ENCODE results near the gene TMOD2. TPM values are rescaled to one million over a fixed set of nuclear protein-coding genes. Genes with fewer than 3 reads are reported as not detected.
A peak's percentile ranks its signal among the peaks of the same experiment; 100 is the strongest.

TMOD2 gene
- total RNA-seq, 4 donors from 2014 or later: 41.6 to 113 (median 54.7) TPM

DNA sequence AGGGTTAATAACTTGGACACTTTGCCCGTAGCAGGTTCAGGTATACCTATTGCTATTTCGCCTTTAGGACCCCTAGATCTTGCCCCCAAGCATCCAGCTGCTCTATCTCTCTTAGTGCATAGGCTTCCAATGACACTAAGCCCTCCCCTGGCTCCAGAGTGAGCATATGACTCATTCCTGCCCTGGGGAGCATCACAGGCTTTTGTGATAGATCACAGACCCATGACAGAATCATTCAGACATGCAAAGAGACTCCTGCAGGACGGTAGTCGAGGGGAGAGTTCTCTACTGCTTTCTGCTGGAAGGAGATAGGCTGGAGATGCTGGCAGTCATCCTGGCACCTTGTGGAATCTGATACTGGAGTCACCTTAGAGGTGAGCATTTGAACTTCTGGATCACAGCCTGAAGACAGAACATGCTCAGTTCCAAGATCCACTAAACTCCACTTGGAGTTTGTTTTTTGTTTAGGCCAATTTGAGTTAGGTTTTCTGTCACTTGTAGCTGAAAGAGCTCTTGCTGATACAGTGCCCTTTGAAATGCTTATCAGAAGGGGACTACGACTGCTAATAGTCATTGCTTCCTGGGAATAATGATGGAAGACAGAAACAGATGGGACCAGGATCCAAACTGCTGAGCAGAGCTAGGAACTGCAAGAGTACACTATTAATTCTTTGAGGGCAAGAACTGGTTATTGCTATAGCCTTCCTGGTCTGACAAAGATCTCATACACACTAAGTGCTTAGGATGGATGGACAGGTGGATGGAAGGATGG is 24.9 kb upstream of the TMOD2 start:
- Histone ChIP-seq H3K4me1 (peaks cover 0 to 39% (median 14%) of the 10 kb centered on the region in 4 donors), H3K36me3 (peaks cover 0 to 2% (median 0%) of the 10 kb centered on the region in 3 donors), H3K27ac (no peak overlapping the region), H3K9me3 (no peaks in the 10 kb centered on the region), H3K27me3 (no peaks in the 10 kb centered on the region), H3K4me3 (no peak overlapping the region)
- WGBS, 2 donors: 33 to 34% methylated on average over 5 of the region's 5 CpGs
- DNase-seq (ENCODE audit: low spot score in 2 of 2): no peak
- TF ChIP-seq, protein P1, sequence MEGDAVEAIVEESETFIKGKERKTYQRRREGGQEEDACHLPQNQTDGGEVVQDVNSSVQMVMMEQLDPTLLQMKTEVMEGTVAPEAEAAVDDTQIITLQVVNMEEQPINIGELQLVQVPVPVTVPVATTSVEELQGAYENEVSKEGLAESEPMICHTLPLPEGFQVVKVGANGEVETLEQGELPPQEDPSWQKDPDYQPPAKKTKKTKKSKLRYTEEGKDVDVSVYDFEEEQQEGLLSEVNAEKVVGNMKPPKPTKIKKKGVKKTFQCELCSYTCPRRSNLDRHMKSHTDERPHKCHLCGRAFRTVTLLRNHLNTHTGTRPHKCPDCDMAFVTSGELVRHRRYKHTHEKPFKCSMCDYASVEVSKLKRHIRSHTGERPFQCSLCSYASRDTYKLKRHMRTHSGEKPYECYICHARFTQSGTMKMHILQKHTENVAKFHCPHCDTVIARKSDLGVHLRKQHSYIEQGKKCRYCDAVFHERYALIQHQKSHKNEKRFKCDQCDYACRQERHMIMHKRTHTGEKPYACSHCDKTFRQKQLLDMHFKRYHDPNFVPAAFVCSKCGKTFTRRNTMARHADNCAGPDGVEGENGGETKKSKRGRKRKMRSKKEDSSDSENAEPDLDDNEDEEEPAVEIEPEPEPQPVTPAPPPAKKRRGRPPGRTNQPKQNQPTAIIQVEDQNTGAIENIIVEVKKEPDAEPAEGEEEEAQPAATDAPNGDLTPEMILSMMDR (IDR thresholded peaks at IDR 0.05): no peak
- TF ChIP-seq POLR2A (IDR thresholded peaks at IDR 0.05): no peak
- no peak for TF ChIP-seq EP300 (IDR thresholded peaks at IDR 0.05)

DNA sequence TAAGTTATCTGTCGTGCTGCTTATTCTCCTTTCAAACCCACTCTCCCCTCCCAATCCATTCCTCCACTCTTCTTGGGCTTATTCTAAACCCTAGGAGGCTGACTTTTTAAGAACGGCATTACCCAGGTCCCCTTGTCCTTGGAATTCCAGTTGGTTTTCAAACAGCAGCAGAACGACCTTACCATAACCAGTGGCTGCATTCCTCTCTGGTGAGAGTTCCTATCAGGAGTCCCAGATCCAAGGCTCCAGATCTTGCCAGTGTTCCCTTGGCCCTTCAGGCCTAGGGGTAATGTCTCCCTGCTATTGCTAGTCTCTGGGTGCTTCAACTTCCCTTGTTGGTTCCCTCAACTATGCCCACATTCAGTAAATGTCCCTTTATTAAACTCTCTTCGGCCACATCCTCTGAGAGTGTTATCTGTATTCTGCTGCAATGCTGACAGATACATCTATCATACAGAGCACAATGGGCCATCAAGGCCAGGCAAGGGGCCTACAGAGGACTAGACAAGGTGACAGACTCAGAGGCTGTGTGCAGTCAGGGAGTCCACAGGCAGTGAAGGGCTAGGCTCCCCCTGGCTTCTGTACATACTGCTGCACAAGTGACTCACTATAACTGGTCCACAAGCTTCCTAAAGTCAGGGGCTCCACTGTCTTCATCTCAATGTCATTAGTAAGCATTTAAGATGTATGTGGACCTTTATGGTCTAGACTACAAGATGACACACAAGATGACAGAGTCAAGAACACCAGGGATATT is 24.1 kb upstream of the TMOD2 start:
- Histone ChIP-seq H3K36me3 (no peaks in the 10 kb centered on the region), H3K4me3 (no peak overlapping the region), H3K27ac (no peak overlapping the region), H3K4me1 (peaks cover 2 to 44% (median 23%) of the 10 kb centered on the region in 4 donors), H3K9me3 (no peaks in the 10 kb centered on the region), H3K27me3 (no peaks in the 10 kb centered on the region)
- no peak for TF ChIP-seq POLR2A (IDR thresholded peaks at IDR 0.05)
- TF ChIP-seq, protein P1 (IDR thresholded peaks at IDR 0.05): no peak
- TF ChIP-seq EP300 (IDR thresholded peaks at IDR 0.05): no peak
- DNase-seq (ENCODE audit: low spot score in 2 of 2): no peak
- WGBS, 2 donors: 77 to 81% methylated on average over 4 of the region's 4 CpGs

DNA sequence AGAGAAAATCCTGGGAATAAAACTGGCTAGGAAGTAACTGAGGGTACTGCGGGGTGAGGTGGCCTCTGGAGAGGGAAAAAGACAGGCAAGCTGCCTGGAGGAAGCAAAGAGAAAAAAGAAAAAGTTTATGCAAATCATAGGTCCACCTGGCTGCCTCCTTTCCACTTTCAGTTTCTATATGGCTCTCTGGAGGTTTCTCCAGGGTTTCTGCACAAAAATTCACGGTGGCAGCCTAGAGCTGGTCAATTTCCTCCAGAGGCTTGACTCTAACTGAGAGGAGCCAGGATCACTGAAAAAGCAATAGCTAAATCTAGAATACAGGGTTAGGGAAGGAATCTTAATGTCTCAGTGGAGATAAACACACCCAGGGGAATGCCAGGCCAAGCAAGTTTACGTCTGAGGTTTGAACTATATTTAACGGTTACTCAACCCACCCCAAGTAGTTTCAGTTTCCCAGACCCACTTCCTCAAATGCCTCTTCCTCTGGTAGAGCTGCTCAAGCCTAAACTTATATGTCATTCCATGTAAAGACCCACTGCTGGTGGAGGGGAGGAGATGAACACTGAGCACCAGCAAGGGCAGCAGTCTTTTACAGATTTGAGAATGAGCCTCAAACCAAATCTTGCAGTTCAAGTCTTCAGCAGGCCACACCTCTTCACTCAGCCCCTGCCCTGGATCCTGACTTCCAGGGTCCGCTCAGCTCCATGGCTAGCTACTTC is 19.7 kb upstream of the TMOD2 start:
- Histone ChIP-seq H3K9me3 (no peaks in the 10 kb centered on the region), H3K4me1 (peaks cover 2 to 60% (median 27%) of the 10 kb centered on the region in 4 donors), H3K36me3 (no peaks in the 10 kb centered on the region), H3K27ac (peak overlapping the region in 3 of 4 donors; percentile 53 to 80 (median 70)), H3K27me3 (no peaks in the 10 kb centered on the region), H3K4me3 (peak overlapping the region in 2 of 4 donors; percentile 22 to 25)
- DNase-seq (ENCODE audit: low spot score in 2 of 2): no peak
- TF ChIP-seq POLR2A (IDR thresholded peaks at IDR 0.05) (no peak), EP300 (IDR thresholded peaks at IDR 0.05) (peak in 1 of 2 donors; percentile 67)
- WGBS, 2 donors: 28 to 38% methylated on average over 5 of the region's 5 CpGs

DNA sequence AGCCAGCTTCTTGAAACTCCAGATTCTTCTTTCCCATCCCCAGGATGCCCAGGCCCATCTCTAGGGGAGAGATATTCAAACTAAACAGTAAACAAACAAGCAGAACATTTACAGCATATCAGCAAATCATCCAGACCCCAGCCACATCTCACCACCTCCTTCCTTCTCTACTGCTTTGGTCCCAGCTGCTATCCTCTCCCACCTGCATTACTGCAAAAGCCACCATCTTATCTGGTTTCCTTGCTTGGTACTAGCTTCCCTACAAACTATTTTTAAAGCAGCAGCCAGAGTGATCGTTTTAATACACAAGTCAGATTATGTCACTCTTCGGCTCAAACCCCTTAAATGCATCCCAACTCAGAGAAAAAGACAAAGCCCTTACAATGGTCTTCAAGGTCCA is 18.8 kb upstream of the TMOD2 start:
- no peaks in the 10 kb centered on the region for H3K27me3 ChIP-seq
- peak overlapping the region in 2 of 4 donors; percentile 53 to 80 for H3K27ac ChIP-seq
- peaks cover 2 to 59% (median 27%) of the 10 kb centered on the region in 4 donors for H3K4me1 ChIP-seq
- H3K4me3 ChIP-seq: no peak overlapping the region
- H3K9me3 ChIP-seq: no peaks in the 10 kb centered on the region
- TF ChIP-seq EP300 (IDR thresholded peaks at IDR 0.05) (no peak), POLR2A (IDR thresholded peaks at IDR 0.05) (no peak)
- TF ChIP-seq, protein P1 (IDR thresholded peaks at IDR 0.05): no peak
- DNase-seq (ENCODE audit: low spot score in 2 of 2): no peak
- WGBS, 2 donors: 61 to 69% methylated on average over 2 of the region's 2 CpGs
- no peaks in the 10 kb centered on the region for H3K36me3 ChIP-seq

DNA sequence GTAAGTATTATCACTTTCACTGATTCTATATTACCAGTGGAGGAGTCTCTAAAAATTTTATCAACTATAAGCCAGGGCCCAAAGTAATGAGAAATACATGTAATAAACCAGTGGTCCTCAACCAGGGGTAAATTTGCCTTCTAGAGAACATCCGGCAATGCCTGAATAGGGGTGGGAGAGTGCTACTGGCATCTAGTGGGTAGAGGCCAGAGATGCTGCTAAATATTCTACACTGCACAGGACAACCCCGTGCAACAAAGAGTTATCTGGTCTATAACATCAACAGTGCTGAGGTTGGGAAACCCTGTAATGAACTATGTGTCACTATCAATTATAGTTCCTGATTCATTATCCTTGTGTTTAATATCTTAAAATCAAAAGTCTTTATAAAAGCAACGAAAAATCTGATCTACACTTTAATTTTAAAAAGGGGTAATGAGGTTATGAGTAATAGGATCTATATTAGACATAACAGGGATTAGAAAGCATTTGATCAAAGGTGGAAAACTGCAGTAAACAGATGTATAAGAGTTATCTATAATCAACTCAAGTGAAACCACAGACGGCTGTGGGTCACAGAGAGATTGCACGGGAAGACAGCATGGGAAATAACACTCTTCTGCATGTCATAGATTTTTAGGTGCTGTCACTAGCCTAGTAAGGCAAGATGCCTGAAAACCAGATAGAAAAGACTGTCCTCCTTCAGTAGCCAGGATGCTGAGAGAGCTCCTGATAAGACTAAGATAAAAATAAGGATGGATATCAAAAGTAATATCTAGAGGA is 16.0 kb upstream of the TMOD2 start:
- no peaks in the 10 kb centered on the region for H3K36me3 ChIP-seq
- H3K9me3 ChIP-seq: no peaks in the 10 kb centered on the region
- peak overlapping the region in 1 of 4 donors; percentile 77 for H3K4me3 ChIP-seq
- peaks cover 2 to 70% (median 27%) of the 10 kb centered on the region in 4 donors for H3K4me1 ChIP-seq
- no peak for DNase-seq (ENCODE audit: low spot score in 2 of 2)
- H3K27ac ChIP-seq: peak overlapping the region in 3 of 4 donors; percentile 77 to 93 (median 89)
- H3K27me3 ChIP-seq: no peaks in the 10 kb centered on the region
- TF ChIP-seq, protein P1 (IDR thresholded peaks at IDR 0.05): no peak
- TF ChIP-seq EP300 (IDR thresholded peaks at IDR 0.05) (no peak), POLR2A (IDR thresholded peaks at IDR 0.05) (no peak)
- 47 to 54% methylated on average over 5 of the region's 5 CpGs for WGBS, 2 donors
